ENCODE data around the gene CLMP.

GRCh38 chr11:123191939-123192338 is 3.1 kb downstream of the CLMP start:
- TF ChIP-seq POLR2A (IDR thresholded peaks at IDR 0.05; ENCODE audit: low read depth, low read length): no peak
- no peak for TF ChIP-seq POLR2AphosphoS5 (IDR thresholded peaks at IDR 0.05; ENCODE audit: low read depth, low read length)
